ENCODE measurements around the gene OR7A5.
"Not testable (repeated sequence)": the region's sequence is repeated elsewhere in the genome, so short reads cannot be mapped to it uniquely, and the experiment has no call there.

OR7A5 gene

DNA sequence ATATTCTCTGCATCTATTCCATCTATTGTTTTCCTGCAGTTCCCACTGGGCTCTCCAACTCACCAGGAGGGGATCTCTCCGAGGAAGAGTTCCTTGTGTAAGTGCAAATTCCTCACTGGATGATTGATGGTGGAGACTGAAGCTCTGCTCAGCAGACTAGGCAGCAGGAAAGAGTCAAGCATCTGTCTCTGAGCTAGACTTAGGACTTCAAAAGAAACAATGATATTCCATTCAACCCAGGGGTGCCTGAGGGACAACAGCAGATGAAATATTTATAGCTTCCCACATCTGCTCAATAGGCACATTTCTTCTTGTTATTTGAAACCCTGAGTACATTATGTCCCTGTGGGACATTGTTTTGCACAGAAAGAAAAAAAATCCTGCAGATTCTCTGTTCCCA lies at the start of gene OR7A5, which contains the start of gene OR7C1:
TSS of gene OR7A5 (minus strand) at position 175 of the 400 bp plus-strand sequence. CDS start 6,944 bp downstream, outside the sequence.
TSS of gene OR7C1 (minus strand) at position 175 of the 400 bp plus-strand sequence. CDS start 35,049 bp downstream, outside the sequence.
- no peak for DNase-seq

GRCh38 chr19:14871619-14872230 lies 36.7 kb upstream of the OR7A5 start:
- no peak for DNase-seq

GRCh38 chr19:14868497-14868896 lies 33.5 kb upstream of the OR7A5 start:
- DNase-seq = no peak

GRCh38 chr19:14848822-14849221 lies 13.8 kb upstream of the OR7A5 start, which contains the start of gene OR7A10:
TSS of gene OR7A10 (minus strand) at chr19:14848922. CDS start at chr19:14841877, 7,045 bp downstream.
- no peak for DNase-seq

DNA sequence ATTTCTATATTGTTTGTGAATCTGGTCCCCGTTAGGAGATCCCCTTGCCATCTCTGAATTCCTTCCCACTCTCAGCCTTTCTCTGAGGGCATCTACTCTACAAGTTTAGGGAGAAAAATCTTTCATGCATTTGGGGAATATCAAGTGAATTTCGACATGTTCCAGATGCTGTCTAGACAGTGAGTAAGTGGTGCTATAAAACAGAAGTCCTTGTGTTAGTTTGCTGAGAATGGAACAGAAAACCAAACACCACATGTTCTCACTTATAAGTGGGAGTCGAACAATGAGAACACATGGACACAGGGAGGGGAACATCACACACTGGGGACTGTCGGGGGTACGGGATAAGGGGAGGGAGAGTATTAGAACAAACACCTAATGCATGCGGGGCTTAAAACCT lies 8.6 kb upstream of the OR7A5 start:
- no peak for DNase-seq

- DNase-seq = no peak
Observed at GRCh38 chr19:14843169-14843568, 8.2 kb upstream of the OR7A5 start.

DNA sequence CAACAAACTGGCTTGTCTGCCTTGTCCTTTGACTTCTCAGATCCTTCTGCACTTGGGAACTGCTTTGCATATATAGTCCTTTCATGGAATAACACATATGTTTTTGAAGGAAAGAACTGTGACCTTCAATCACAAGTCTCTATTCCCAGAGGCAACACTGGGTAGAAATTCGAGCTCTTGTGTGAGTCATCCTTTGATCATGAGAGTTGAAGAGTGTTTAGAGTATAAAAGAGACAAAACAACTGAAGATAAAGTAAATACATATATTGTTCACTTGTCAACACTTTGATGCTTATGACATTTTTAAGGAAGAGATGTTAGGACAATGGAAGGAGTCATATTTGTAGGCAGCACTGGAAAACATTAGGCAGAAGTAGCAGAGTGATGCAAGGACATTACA lies 5.2 kb upstream of the OR7A5 start:
- no peak for DNase-seq

GRCh38 chr19:14837391-14837790 lies 2.4 kb upstream of the OR7A5 start:
- DNase-seq = no peak

DNA sequence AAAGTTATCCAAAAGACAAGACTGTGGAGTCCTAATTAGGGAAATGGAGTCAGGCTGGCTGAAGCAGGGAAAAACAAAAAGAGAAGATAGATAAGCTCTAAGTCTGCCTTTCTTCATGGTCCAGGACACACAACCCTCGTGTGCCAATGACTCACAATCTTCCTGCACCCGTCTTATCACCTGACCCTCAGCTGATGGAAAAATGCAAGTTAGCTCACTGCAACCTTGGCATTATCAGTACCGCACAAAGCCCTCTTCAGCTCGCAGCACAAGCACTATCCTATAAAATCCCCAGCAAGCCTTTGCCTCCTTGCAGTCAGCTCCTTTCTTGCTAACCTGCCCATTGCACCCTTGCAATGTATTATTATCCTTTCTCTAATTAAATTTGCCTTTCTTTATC lies 4.3 kb downstream of the OR7A5 start:
- DNase-seq = no peak

GRCh38 chr19:14826006-14826405 lies 9.0 kb downstream of the OR7A5 start:
- DNase-seq = no peak

DNA sequence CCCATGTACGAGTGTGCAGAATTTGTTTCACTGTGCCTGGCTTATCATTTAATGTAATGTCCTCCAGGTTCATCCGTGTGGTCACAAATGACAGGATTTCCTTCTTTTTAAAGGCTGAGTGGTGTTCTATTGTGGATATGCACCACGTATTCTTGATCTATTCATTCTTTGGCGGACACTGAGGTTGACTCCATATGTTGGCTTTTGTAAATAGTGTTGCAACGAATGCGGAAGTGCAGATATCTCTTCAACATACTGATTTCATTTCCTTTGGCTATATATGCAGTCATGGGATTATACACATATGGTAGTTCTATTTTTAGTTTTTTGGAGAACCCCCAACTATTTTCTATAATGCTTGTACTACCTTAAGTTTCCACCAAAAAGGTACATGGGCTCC lies 13.0 kb downstream of the OR7A5 start:
- no peak for DNase-seq

GRCh38 chr19:14818588-14818987 lies 16.4 kb downstream of the OR7A5 start:
- no peak for DNase-seq

- DNase-seq = no peak
Observed at GRCh38 chr19:14817052-14817451, 17.9 kb downstream of the OR7A5 start.

- DNase-seq = no peak
Observed at GRCh38 chr19:14814982-14815652, 19.9 kb downstream of the OR7A5 start.

DNA sequence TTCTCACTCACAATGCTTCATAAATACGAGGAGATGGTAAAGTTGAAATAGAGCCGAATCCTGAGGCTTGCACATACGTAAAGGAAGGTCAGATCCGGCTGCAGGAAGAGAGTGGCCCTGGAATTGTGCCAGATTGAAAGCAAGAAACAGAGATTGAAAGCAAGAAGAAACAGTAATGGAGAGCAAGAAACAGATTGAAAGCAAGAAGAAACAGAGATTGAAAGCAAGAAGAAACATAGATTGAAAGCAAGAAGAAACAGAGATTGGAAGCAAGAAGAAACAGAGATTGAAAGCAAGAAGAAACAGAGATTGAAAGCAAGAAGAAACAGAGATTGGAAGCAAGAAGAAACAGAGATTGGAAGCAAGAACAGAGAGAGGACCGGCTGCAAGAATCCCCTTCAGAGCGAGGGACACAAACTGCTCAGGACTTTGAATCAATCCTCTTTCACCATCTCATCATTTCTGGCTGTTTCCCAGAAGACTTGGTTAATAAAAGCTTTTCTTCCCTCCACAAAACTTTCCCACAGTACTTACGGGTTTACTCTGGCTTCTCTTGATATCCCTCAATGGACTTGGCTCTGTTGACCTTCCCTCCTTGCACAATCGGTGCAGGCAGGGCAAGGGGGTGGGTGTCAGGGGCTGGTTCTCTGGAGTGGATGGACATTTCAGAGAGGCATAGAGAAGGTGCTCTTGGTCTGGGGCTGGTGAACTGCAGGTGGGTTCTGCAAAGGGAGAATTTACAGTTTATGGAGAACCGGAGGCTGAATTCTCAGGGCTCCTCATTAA lies 25.5 kb downstream of the OR7A5 start:
- DNase-seq = no peak

DNA sequence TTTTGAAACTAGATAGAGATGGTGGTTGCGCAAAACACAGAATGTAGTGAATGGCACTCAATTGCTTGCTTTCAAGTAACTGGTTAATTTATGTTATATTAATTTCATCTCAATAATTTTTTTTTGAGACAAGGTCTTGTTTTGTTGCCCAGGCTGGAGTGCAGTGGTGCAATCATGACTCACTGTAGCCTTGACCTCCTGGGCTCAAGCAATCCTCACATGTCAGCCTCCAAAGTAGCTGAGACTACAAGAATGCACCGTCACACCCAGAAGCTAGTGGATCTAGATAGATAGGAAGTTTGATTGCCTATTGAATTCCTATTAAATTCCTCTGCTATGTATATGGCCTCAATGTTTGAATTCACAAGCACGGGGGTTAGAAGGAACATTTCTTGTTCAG lies 30.2 kb downstream of the OR7A5 start:
- no peak for DNase-seq

DNA sequence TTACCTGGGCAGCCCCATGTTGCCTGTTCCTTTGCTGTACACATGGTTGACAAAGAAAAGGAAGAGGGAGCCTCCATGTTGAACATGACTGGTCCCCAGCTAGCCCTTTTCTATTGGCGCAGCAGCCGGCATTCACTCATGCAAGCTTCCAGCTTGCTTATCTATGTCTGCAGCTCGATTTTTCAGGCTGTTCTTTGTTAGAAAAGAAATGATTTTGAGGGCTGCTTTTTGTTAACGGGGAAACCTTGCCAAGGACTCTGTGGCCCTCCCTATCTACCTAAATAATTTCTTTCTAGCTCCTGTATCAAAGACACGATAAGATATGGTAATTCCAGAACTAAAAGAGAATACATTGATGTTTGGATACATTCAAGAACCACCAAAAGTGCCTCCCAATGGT lies 36.2 kb downstream of the OR7A5 start:
- no peak for DNase-seq

DNA sequence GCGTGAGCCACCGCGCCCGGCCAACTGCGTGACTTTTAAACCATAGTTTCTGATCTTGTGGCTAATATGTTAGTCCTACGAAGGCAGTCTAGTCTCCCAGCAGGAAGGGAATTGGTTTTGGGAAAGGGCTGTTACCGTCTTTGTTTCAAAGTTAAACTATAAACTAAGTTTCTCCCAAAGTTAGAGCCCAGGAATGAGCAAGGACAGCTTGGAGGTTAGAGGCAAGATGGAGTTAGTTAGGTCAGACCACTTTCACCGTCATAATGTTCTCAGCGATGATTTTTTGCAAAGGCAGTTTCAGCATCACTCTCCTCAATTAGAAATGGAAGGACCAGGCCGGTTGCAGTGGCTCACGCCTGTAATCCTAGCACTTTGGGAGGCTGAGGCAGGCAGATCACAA lies 39.0 kb downstream of the OR7A5 start:
- no peak for DNase-seq

- no peak for DNase-seq
Observed at GRCh38 chr19:14795078-14795721, 39.8 kb downstream of the OR7A5 start.

DNA sequence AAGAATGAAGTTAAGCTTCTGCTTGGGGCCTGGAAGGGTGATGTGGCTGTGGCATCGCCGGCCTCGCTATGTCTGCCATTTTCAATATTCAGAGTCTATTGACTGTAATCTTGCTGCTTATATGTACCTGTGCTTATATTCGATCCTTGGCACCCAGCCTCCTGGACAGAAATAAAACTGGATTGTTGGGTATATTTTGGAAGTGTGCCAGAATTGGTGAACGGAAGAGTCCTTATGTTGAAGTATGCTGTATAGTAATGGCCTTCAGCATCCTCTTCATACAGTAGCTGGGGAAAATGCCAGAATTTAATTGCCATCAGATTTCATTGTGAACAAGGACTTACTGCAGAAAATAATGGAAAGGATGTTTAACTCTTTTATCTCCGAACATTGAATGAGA lies 42.7 kb downstream of the OR7A5 start:
- peak; percentile 62 for DNase-seq

GRCh38 chr19:14786421-14786851 lies 48.5 kb downstream of the OR7A5 start:
- no peak for DNase-seq

GRCh38 chr19:14785102-14785793 lies 49.7 kb downstream of the OR7A5 start:
- DNase-seq = not testable (repeated sequence)

- DNase-seq = not testable (repeated sequence)
Observed at GRCh38 chr19:14784730-14785101, 50.3 kb downstream of the OR7A5 start.
